ENCODE data around the gene MAP2K4.
"Not testable (repeated sequence)": the region's sequence is repeated elsewhere in the genome, so short reads cannot be mapped to it uniquely, and the experiment has no call there.

Gene MAP2K4

DNA sequence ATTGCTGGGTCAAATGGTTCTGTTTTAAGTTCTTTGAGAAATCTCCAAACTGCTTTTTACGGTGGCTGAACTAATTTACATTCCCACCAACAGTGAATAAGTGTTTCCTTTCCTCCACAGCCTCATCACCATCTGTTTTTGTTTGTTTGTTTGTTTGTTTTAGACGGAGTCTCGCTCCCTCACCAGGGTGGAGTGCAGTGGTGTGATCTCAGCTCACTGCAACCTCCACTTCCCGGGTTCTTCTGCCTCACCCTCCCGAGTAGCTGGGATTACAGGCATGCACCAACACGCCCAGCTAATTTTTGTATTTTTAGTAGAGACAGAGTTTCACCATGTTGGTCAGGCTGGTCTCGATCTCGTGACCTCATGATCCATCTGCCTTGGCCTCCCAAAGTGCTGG, 141.5 kb downstream of the MAP2K4 start:
- not testable (repeated sequence) for DNase-seq (ENCODE audit: low read depth)

DNA sequence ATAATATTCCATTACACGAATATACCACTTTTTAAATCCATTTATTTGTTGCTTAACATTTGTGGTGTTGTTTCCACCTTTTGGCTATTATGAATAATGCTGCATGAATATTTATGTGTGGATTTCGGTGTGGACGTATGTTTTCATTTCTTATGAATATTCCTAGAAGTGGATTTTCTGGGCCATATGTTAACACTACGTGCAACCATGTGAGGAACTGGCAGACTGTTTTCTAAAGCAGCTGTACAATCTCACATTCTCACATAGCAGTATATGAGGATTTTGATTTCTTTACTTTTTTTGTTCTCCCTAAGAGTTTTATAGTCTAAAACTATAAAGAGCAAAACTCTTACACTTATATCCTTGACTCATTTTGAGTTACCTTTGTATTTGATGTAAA, 143.4 kb downstream of the MAP2K4 start:
- DNase-seq (ENCODE audit: low read depth): no peak

DNA sequence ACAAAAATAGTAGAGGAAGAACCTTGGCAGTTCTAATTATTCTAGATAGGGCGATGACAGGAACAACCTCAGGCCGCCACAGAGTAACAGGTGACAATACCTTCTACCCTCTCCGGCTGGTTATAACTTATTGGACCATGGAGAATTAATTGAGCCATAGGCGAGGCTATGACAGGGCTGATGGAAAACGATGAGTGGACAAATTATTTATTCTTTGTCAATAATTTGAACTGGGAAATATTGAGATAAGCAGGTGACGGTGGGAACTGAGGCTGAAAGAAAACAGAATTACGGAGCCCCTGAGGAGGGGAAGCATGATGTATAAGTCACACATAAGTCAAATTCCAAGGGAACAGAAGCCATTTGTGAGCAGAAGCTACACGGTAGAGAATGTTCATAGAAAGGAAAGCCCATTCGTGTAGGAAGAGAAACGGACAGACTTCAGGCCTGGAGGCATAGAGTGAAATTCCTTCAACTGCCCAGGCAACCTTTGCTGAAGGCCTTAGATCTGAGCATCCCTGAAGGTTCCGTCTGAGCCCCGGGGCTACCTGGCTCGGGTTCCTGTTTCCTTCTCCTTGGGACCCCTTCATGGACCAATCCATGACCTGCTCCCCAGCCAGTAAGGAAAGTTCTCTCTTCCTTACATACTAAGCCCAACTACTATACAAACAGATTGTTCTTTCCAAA, 158.1 kb downstream of the MAP2K4 start:
- DNase-seq (ENCODE audit: low read depth): no peak

DNA sequence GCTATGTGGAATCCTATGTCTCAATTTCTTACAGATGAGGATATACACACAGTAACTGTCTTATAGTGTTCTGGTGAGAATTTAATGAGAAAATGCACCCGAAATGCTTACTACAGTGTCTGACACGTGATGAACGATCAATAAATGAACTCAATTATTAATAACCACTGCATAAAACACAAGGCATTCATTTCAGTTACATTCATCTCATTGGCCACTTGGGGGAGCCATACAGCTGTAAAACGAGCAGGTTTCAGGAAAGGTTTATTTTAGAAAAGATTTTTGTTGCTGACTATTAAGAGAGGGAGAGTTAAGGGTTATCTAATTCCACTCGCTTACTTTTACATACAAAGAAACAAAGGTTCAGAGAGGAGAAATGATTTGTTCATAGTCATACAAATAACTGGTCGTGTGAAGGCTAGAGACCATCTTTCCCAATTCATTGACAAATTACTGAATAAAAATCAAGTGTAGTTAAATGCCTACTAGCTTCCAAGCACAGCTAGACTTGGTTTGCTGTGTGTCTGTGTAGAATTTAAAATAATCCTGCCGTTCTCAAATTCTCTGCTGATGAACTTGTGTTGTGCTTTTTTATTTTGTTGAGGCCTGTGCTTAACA, 160.1 kb downstream of the MAP2K4 start:
- DNase-seq (ENCODE audit: low read depth): no peak

DNA sequence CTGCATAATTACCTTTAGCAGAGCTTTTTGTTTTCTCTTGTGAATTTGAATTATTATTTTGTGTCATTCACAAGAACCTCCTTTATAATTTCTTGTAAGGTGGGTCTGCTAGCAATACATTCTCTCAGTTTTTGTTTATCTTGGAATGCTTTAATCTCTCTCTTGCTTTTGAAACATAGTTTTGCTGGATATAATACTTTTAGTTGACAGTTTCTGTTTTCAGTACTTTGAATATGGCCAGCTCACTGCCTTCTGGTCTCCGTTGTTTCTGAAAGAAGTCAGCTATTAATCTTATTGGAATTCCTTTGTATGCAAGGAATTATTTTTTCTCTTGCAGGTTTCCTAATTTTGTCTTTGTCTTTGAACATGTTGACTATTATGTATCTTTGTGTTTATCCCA, 167.0 kb downstream of the MAP2K4 start:
- DNase-seq (ENCODE audit: low read depth): no peak

DNA sequence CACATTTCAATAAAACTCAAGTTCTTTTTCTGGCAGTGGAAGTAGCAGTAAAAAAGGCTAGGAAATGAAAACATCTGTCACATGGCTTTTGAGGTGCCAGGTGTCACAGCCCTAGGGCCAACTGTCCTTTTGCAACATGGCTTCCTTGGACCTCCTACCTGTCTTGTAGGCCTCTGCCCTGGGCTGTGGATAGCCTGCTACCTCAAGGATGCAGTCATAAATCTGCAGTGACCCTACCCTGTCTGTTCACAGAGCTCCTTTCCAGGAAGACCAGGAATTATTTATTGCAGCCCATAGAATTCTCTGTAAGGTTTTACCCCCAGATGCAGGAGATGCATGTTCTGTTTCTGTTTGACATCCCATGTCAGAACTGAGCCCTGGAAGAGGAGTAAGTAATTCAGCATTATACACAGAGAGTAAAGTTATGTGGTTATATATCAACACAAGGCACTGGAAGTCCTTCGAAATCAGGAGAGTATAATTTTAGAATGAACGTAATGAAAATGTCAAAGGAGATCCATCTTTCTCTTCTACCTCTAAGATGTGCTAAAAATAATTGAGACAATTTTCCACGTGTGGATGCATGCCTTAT, 172.6 kb downstream of the MAP2K4 start:
- DNase-seq (ENCODE audit: low read depth): no peak

Measured in activated T-helper 9 cell treated with anti-CD3 and anti-CD28 coated beads, Interleukin-2, amount 50 U/mL, for 16 hours (primary cell).